Midbrain (tissue), 1 donor: ENCODE results near the gene AP1S2.
A peak's percentile ranks its signal among the peaks of the same experiment; 100 is the strongest.
"Not testable (repeated sequence)": the region's sequence is repeated elsewhere in the genome, so short reads cannot be mapped to it uniquely, and the experiment has no call there.

Experiments
- DNase-seq: peaks from one replicate; lab custom pipeline; 2025; lab: John Stamatoyannopoulos, UW

The AP1S2 gene

GRCh38 chrX:15854080-15854655, 445 bp downstream of the AP1S2 start:
- DNase-seq = peak; percentile 39

GRCh38 chrX:15853586-15854079, 980 bp downstream of the AP1S2 start:
- no peak for DNase-seq

- DNase-seq = no peak
Measured at GRCh38 chrX:15849555-15849954, 5.1 kb downstream of the AP1S2 start.

- DNase-seq = no peak
Measured at GRCh38 chrX:15848576-15848975, 6.0 kb downstream of the AP1S2 start.

GRCh38 chrX:15843960-15844359, 10.7 kb downstream of the AP1S2 start:
- no peak for DNase-seq

GRCh38 chrX:15841853-15842516, 12.6 kb downstream of the AP1S2 start:
- no peak for DNase-seq

- no peak for DNase-seq
Measured at GRCh38 chrX:15838017-15838416, 16.6 kb downstream of the AP1S2 start.

GRCh38 chrX:15834827-15835595, 19.6 kb downstream of the AP1S2 start:
- DNase-seq = no peak

GRCh38 chrX:15834053-15834452, 20.6 kb downstream of the AP1S2 start:
- DNase-seq = no peak

- DNase-seq = not testable (repeated sequence)
Measured at GRCh38 chrX:15831347-15831746, 23.3 kb downstream of the AP1S2 start.

- DNase-seq = no peak
Measured at GRCh38 chrX:15829217-15829616, 25.4 kb downstream of the AP1S2 start.

- DNase-seq = no peak
Measured at GRCh38 chrX:15825936-15826335, 28.7 kb downstream of the AP1S2 start.

GRCh38 chrX:15822922-15823321, 31.7 kb downstream of the AP1S2 start:
- DNase-seq = no peak

GRCh38 chrX:15820106-15821073, 34.2 kb downstream of the AP1S2 start:
- DNase-seq = no peak

- no peak for DNase-seq
Measured at GRCh38 chrX:15816886-15817285, 37.7 kb downstream of the AP1S2 start.

- no peak for DNase-seq
Measured at GRCh38 chrX:15816438-15816809, 38.2 kb downstream of the AP1S2 start.

GRCh38 chrX:15815779-15816437, 38.7 kb downstream of the AP1S2 start:
- DNase-seq = no peak

GRCh38 chrX:15814771-15815365, 39.7 kb downstream of the AP1S2 start:
- no peak for DNase-seq

GRCh38 chrX:15813416-15813815, 41.2 kb downstream of the AP1S2 start:
- no peak for DNase-seq

- no peak for DNase-seq
Measured at GRCh38 chrX:15812192-15812938, 42.2 kb downstream of the AP1S2 start.
